Choroid plexus epithelial cell (primary cell): Measurements from ENCODE around the gene EIF2S2.

Experiments used
- DNase-seq: peaks from one replicate; pipeline ENCODE4 v3.0.0-alpha.2; 2010; ENCODE audit warnings: low read depth
- H3K4me3 ChIP-seq: 2 replicates; pipeline ENCODE4 v1.5.1; 2011; ENCODE audit warnings: low read depth, mild to moderate bottlenecking, control low read depth, low read length, moderate library complexity
- CTCF ChIP-seq: conservative IDR thresholded peaks from 2 replicates; pipeline ENCODE4 v1.5.1; 2011; ENCODE audit warnings: low read depth, mild to moderate bottlenecking, control low read depth, inconsistent platforms, low read length, moderate library complexity

The EIF2S2 gene

GRCh38 chr20:34093895-34094294, 18.1 kb downstream of the EIF2S2 start:
- no peak for TF ChIP-seq CTCF
- DNase-seq = no peak
- H3K4me3 ChIP-seq = no peak overlapping the region

GRCh38 chr20:34091637-34092200, 20.3 kb downstream of the EIF2S2 start:
- no peak for DNase-seq
- H3K4me3 ChIP-seq = no peak overlapping the region
- TF ChIP-seq CTCF = no peak

- no peak for TF ChIP-seq CTCF
- no peak overlapping the region for H3K4me3 ChIP-seq
- no peak for DNase-seq
Observed at GRCh38 chr20:34090645-34091044, 21.4 kb downstream of the EIF2S2 start.

- no peak overlapping the region for H3K4me3 ChIP-seq
- TF ChIP-seq CTCF = no peak
- no peak for DNase-seq
Observed at GRCh38 chr20:34089655-34090345, 22.2 kb downstream of the EIF2S2 start.

GRCh38 chr20:34089175-34089479, 22.9 kb downstream of the EIF2S2 start:
- DNase-seq = no peak
- TF ChIP-seq CTCF = no peak
- H3K4me3 ChIP-seq = no peak overlapping the region

GRCh38 chr20:34088305-34089174, 23.5 kb downstream of the EIF2S2 start:
- no peak for TF ChIP-seq CTCF
- no peak for DNase-seq
- H3K4me3 ChIP-seq = no peak overlapping the region

GRCh38 chr20:34085544-34086040, 26.5 kb downstream of the EIF2S2 start:
- TF ChIP-seq CTCF = no peak

More at GRCh38 chr20:34085544-34086040, 26.5 kb downstream of the EIF2S2 start:
- H3K4me3 ChIP-seq = no peak overlapping the region
- DNase-seq = no peak
